HG03354 (cell line): ENCODE data around the gene ACAD10.
"Not testable (repeated sequence)": the region's sequence is repeated elsewhere in the genome, so short reads cannot be mapped to it uniquely, and the experiment has no call there.

Experiments
- ATAC-seq: cut with Tn5 transposase; IDR thresholded peaks from one replicate; pipeline ENCODE4 v1.9.1; 2021; ENCODE audit warnings: mild to moderate bottlenecking; ENCODE audit not compliant: unreplicated experiment, poor library complexity, severe bottlenecking

ACAD10 gene

DNA sequence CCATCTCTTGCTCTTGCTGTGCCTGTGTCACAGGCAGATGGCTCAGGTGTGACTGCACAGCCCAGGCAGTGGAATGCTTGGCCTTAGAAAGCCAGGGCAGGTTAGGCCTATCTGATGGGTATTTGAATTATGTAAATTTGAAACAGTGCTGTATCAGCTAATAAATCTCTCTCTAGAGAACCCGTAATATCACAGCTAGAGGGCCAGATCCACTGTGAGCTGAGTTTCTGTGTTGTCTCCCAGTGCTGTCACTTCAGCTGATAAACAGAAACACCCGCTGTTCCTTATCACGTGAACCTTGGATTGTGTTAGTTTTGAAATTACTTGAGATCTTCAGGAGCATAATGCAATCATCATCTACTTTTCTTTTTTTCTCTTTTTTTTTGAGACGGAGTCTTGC lies 59.4 kb downstream of the ACAD10 start:
- no peak for ATAC-seq

DNA sequence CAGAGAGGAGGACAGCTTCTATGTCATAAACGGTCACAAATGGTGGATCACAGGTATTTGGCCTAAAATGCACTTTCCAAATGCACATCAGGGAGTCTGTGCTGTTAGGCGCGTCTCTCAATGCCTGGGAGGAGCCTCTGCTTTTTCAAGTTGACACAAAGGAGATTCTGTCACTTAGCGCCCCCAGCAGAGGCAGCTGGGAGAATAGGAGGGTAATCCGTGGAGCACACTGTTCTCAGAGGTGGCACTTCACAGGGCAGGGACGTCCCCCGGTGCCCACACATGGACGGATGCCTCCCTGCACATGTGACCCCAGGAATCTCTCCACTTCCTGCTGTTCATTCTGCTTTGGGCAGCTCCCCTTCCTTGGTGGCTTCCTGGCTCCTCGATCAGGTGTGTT lies 61.5 kb downstream of the ACAD10 start:
- no peak for ATAC-seq

DNA sequence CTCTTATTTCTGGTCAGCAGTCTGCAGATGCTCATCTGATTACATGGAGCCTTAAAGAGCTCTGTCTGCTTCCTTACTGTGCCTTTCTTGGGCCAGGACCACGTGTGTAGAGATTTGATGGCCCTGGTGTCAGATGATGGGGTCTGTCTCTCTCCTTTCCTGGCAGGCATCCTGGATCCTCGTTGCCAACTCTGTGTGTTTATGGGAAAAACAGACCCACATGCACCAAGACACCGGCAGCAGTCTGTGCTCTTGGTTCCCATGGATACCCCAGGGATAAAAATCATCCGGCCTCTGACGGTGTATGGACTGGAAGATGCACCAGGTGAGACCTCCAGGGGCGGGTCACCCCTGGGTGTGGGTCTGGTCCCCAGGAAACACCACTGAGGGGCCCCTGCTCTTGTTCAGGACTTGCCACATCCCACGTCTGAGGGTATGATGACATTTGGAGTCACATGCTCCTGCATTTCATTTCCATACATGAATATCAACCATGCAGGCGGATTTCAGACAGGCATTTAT lies 62.4 kb downstream of the ACAD10 start:
- ATAC-seq = no peak

DNA sequence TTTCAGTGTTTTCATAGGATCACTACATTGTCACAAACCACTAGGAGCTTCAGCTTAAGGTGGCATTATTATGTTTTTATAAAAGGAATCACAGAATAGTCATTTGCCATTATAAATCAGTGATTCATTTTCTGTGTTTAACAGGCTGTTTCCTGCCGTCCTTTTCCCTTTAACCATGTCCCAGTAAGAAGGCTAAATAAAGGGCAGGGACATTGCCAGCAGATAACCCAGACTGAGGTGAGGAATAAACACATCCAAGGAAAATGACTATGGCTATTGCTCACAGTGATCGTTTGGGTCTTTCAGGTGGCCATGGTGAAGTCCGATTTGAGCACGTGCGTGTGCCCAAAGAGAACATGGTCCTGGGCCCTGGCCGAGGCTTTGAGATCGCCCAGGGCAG lies 63.0 kb downstream of the ACAD10 start:
- ATAC-seq = no peak

DNA sequence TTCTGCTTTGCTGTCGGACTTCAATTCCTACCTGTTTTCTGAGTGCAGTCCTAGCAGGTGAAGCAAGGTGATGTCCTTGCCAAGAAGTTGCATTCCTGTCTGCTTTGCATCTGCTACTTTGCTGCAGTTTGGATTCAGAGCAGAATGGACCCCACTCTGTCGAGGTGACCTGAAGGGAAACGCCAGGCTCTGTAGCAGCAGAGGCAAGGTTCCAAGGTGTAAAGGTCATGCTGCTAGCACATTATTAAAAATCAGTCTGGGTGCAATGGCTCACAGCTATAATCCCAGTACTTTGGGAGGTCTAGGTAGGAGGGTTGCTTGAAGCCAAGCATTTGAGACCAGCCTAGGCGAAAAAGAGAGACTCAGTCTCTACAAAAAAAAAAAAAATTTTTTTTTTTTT lies 63.5 kb downstream of the ACAD10 start:
- ATAC-seq = no peak

DNA sequence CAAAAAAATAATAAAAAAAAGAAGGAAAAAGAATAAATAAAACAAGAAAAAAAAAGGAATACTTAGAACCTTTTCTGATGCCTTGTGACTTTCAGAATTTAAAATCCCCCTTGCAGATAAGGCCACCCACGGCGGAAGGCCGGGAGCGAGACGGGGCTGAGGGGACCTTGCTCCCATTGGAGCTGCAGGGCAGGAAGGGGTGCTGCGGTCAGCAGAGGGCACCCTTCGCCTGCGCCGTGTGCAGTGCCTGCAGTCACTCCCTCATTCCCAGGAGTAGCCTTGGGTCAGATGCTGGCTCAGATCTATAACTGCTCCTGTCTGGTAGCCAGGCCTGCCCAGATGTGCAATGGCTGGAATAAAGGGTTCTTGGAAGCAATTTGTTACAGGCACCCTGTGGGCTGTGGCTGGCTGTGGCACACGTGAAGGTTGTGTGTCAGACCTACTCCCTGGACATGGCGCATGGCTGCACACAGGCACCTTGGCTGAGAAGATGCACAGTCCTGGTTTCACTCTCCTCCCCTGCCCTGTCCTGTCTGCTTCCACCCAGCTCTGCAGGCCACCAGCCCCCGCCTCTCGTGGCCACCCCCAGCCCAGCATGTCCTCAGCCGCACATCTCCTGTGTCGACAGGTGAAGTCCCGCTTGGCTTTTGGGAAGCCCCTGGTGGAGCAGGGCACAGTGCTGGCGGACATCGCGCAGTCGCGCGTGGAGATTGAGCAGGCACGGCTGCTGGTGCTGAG lies 67.5 kb downstream of the ACAD10 start:
- no peak for ATAC-seq

GRCh38 chr12:111754671-111755070 lies 68.8 kb downstream of the ACAD10 start:
- ATAC-seq = no peak

DNA sequence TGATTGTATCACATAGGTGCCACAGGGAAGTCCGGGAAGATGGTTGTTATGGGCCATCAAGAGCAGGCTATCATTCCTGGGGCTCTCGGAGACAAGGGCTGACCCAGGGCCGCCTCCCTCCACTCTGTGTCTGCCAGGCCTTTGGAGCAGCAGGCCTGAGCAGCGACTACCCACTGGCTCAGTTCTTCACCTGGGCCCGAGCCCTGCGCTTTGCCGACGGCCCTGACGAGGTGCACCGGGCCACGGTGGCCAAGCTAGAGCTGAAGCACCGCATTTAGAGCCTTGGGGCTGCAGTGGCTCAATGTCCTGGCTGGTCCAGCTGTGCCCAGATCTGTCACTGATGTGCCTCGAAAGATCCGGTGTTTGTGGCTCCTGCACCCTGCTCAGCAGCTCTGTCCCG lies 70.3 kb downstream of the ACAD10 start:
- no peak for ATAC-seq

DNA sequence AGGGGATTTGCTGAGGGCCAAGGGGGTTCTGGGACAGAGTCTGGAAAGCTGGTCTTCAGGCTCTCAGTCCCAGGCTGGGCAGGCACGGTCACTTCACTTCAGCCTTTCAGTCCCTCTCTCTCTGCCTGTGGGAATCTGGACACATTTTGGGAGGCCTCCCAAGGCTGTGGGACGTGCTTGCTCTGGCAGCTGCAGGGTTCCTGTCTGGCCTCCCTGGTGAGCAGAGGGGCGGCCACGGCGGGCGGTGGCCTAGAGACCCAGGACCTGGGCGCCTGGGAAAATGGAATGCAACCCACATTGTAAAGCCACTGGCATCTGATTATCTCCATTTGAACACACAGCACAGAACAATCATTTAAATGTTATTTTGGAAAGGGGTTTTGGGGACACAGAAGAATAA lies 70.8 kb downstream of the ACAD10 start:
- no peak for ATAC-seq

DNA sequence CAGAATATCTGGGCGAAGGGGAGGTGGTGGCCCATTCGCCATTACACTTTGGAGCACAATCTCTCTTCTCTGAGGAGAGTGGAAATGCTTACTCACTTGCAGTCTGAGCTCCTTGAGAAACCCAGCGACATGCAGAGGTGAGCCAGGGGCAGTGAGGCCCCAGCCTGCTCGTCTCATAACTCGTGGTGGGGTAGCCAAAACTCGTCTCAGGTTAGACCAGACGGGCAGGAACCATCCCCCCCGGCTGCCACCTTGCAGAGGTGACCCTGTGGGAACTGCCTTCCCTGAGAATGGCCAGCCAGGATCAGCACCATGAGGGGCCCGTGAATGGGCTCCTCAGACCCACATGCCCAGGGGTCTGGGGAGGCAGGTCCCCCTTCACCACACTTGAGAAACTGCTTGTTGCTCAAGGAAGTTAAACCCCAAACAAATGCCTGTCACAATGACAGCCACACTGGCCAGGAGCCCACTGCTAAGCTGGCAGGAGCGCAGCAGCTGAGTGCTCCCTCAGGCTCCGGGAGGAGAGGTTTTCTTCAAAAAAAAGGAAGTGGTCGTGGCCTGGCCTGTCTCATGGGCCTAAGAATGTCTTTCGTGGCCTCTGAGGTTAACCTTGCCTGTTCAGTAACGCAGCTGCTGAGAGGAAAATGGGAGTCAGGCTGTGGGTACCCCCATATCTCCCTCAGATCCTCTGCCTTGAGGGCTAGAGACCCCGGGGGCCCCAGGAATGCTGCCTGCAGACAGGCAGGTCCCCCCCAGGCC lies 71.7 kb downstream of the ACAD10 start:
- ATAC-seq = peak; percentile 48

DNA sequence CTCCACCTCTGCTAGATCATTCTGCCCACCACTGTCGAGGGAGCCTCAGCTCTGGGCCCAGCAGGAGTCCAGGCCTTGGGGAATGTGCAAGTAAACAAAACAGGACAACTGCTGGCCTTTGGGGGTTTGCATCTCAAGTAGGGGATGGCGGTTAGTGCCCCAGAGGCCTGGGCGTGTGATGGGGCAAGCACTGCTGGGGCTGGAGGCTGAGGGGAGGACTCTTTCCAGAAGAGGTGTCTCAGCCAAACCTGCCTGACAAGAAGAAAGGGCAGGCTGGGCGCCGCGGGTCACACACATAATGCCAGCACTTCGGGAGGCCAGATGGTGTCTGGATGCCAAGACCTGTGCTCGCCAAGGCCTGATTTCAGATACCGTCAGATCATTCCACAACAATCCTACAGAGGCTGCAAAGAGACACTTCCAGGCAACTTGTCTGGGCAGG lies 72.3 kb downstream of the ACAD10 start:
- no peak for ATAC-seq

DNA sequence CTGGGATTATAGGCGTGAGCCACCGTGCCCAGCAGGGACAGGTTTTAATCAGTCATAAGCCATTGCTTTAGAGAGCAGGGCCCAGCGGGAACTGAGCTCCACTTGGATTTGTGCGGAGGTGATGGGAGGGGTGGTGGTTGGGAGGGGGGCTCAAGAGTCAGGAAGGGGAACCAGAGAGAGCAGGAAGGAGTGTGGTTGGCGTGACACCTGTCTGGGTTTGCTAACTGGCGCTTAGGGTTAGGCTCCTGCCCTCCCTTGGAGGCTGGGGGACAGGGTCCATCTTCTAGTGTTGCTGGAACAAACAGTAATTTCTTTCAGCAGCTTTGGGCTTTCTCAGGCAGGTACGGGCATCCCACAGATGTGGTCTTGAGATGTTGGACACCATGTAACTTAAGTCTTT lies 73.4 kb downstream of the ACAD10 start:
- no peak for ATAC-seq

DNA sequence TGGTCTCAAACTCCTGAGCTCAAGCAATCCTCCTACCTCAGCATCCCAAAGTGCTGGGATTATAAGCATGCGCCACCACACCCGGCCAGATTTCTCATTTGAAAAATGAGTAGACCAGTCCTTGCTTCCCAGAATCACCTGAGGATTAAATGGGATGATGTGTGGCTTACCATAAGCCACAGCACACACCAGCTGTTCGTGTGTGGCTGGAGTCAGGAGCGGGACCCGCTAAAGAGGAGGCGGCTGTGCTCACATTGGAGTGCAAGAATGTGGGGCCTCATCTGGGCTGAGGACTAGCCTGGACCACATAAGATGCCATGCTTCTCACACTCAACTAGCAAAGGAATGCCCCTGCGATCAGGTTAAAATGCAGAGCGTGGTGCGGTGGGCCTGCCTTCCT lies 74.1 kb downstream of the ACAD10 start:
- no peak for ATAC-seq

DNA sequence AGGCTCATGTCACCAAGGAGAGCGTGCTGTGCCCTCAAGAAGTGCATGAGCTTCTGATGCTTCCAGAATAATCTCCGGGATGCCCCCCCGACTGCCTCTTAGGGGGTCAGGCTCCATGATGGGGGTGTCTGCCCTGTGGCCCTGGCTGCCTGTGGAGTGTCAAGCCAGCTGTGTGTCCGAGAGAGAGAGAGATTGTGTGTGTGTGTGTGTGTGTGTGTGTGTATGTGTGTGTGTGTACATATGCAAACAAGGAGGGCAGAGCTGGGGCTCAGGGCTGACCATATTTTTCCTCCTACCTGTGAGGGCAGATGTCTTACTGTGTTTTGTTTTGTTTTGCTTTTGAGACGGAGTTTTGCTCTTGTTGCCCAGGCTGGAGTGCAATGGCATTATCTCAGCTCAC lies 75.2 kb downstream of the ACAD10 start:
- peak; percentile 38 for ATAC-seq

DNA sequence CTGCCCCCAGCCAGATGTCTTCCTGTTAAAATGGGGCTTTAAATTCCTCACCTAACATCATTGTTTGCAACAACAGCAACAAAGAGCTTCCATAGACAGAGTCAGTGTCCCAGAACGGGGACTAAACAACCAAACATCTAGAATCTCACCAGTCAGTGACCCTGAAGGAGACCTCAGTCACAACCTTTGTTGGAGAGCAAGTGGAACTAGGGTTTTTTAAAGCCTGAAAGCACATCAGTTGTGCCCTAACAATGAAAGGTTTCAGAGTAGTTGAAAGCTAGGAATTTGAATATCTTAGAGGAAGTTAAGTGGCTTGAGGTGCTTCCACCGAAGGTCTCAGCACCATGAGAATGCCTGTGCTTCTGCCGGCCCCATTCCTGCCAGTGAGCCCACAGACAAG lies 75.9 kb downstream of the ACAD10 start:
- no peak for ATAC-seq

GRCh38 chr12:111763552-111763951 lies 77.7 kb downstream of the ACAD10 start:
- ATAC-seq = not testable (repeated sequence)

- ATAC-seq = no peak
Observed at GRCh38 chr12:111764120-111764821, 78.4 kb downstream of the ACAD10 start.

- no peak for ATAC-seq
Observed at GRCh38 chr12:111766608-111767361, 80.9 kb downstream of the ACAD10 start, which contains the start of gene ALDH2. Gene ALDH2, plus strand, starts transcription at chr12:111766933. Its CDS starts 50 bp downstream, at chr12:111766983.

DNA sequence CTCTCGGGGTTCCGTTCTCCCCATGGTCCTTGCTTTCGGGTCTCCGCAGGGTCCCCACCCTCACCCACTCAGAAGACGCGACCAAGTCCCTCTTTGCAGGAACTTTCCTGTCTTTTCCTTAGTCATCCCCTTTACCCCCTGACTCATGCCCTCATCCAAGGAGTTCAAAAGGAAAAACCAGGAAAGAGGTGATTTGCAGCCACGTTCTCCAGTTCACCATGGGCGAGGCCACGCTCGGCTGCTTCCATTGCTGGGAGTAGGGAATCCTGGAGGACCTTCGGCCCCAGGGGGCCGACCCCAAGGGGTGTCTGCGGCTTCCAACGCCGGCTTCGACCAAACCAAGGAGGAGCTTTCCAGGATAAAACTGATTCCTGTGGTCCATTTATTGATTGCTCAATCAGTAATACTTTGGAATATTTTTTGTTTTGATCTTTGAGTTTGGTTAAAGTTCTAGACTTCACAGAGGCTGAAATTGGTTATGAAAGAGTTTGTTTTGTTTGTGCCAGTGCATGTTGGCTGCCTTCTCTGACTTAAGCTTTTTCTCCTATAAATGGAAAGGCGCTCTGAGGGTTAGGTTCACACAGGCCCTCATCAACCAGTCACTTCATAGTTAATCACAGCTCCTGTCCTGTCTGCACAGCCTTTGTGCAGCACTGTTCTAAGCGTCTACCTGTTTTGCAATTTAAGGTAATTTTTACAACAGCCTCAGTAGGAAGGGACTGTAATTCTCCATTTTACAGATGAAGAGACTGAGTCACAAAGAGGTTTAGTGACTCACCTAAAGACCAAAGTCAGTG lies 81.7 kb downstream of the ACAD10 start:
- ATAC-seq = no peak
